Smooth muscle cell (in vitro differentiated cells): ENCODE data around the gene RECQL. TPM values are rescaled to one million over a fixed set of nuclear protein-coding genes. Genes with fewer than 3 reads are reported as not detected.

ENCODE experiments used
- DNase-seq: peaks from one replicate; lab custom pipeline; 2025; ENCODE audit not compliant: unreplicated experiment; lab: John Stamatoyannopoulos, UW
- H2AFZ ChIP-seq: fragments of 200-600 bp; sonication (generic); 2 replicates; pipeline ENCODE4 v1.6.0; 2016; ENCODE audit warnings: antibody characterized with exemption, low read depth, mild to moderate bottlenecking
- H3F3A ChIP-seq: fragments of 200-600 bp; sonication (generic); 2 replicates; pipeline ENCODE4 v1.6.0; 2017; ENCODE audit warnings: antibody characterized with exemption, low read depth
- H3K27ac ChIP-seq: fragments of 200-600 bp; sonication (generic); 2 replicates; pipeline ENCODE4 v1.5.1; 2016; ENCODE audit warnings: low read depth, mild to moderate bottlenecking
- H3K27me3 ChIP-seq: fragments of 200-600 bp; sonication (generic); 2 replicates; pipeline ENCODE4 v1.6.1; 2016; ENCODE audit warnings: low read depth, mild to moderate bottlenecking
- H3K36me3 ChIP-seq: fragments of 200-600 bp; sonication (generic); 2 replicates; pipeline ENCODE4 v1.5.1; 2016; ENCODE audit warnings: low read depth
- H3K4me1 ChIP-seq: fragments of 200-600 bp; sonication (generic); 2 replicates; pipeline ENCODE4 v1.5.1; 2016; ENCODE audit warnings: low read depth
- H3K4me2 ChIP-seq: fragments of 200-600 bp; sonication (generic); 2 replicates; pipeline ENCODE4 v1.6.0; 2016; ENCODE audit warnings: mild to moderate bottlenecking
- H3K4me3 ChIP-seq: fragments of 200-600 bp; sonication (generic); 2 replicates; pipeline ENCODE4 v1.5.1; 2016; ENCODE audit warnings: mild to moderate bottlenecking
- H3K79me2 ChIP-seq: fragments of 200-600 bp; sonication (generic); 2 replicates; pipeline ENCODE4 v1.6.0; 2016; ENCODE audit warnings: low read depth, mild to moderate bottlenecking
- H3K9ac ChIP-seq: fragments of 200-600 bp; sonication (generic); 2 replicates; pipeline ENCODE4 v1.6.0; 2016; ENCODE audit warnings: low read depth
- H3K9me3 ChIP-seq: fragments of 200-600 bp; sonication (generic); replicated peaks from 2 replicates; pipeline ENCODE4 v1.5.1; 2016; ENCODE audit warnings: low read depth
- H4K20me1 ChIP-seq: fragments of 200-600 bp; sonication (generic); 2 replicates; pipeline ENCODE4 v1.6.0; 2016; ENCODE audit warnings: low read depth
- WGBS: methylation state at CpG from one replicate; pipeline ENCODE4 v1.1.7; 2016; ENCODE audit warnings: low lambda C conversion rate; 5-methylcytosine and 5-hydroxymethylcytosine counted together
- polyA plus RNA-seq: library from polyadenylated mRNA; unstranded; fragments of >200 nt; fragmentation: Nextera tagmentation; extraction: Ambion mirVana; gene quantifications from 2 replicates; pipeline ENCODE4 v1.2.1, GENCODE V29; 2016
- total RNA-seq: library from RNA; depleted of rRNA; stranded (reverse); fragments of >200 nt; gene quantifications from 2 replicates; pipeline ENCODE4 v1.2.3, GENCODE V29; 2014
- TF ChIP-seq, protein P1 (sequence below): fragments of 200-600 bp; sonication (generic); IDR thresholded peaks from 2 replicates; pipeline ENCODE4 v1.5.1; 2017; ENCODE audit warnings: borderline replicate concordance, mild to moderate bottlenecking, antibody characterized with exemption; ENCODE audit not compliant: insufficient read depth, poor library complexity, severe bottlenecking

Gene RECQL
- total and polyA plus RNA-seq, 2 experiments from 2014 or later = 34.5 to 75.3 TPM

DNA sequence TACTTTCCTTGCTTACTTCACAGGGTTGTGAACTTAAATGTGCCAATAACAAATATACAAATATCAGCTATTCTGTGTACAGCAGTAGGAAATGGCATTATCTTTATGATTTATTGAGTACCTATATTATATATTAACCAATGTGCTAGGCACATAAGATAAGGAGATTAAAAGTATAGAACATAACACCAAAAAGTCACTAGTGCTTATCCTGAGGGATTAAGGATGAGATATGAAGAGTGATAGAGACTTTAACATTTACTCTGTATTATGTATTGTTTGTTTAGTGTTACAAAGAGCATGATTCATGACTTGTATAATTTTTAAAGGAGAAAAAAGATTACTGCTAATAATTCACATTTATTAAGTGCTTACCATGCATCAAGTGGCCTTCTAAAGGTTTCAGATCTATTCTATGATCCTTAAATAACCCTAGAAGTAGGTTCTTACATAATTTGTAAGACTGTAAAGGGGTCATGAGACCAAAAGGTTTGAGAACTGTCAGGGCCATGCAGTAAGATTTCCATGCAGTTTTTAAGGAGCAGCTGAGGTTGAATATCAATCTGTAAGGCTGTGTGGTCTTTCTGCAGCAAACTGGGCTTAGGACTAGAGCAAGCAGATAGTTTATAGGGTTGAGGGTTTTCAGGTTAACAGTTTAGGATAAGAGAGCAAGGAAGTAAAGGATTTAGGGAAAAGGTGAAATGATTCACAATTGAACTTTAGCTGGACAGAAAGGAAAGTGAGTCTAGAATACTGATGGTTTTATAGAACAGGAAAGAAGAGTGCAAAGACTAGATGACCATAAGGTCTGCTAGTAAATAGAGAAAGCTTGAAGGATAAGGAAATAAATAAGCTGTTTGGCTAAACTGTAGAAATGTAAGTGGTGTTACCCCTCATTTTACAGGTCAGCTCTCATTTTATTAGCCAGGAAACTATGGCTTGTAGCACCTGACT lies 57.0 kb downstream of the RECQL start:
- no peaks in the 10 kb centered on the region for H3F3A ChIP-seq
- TF ChIP-seq, protein P1, sequence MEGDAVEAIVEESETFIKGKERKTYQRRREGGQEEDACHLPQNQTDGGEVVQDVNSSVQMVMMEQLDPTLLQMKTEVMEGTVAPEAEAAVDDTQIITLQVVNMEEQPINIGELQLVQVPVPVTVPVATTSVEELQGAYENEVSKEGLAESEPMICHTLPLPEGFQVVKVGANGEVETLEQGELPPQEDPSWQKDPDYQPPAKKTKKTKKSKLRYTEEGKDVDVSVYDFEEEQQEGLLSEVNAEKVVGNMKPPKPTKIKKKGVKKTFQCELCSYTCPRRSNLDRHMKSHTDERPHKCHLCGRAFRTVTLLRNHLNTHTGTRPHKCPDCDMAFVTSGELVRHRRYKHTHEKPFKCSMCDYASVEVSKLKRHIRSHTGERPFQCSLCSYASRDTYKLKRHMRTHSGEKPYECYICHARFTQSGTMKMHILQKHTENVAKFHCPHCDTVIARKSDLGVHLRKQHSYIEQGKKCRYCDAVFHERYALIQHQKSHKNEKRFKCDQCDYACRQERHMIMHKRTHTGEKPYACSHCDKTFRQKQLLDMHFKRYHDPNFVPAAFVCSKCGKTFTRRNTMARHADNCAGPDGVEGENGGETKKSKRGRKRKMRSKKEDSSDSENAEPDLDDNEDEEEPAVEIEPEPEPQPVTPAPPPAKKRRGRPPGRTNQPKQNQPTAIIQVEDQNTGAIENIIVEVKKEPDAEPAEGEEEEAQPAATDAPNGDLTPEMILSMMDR = no peak
- H4K20me1 ChIP-seq = peaks cover 4% of the 10 kb centered on the region
- H3K27me3 ChIP-seq = no peaks in the 10 kb centered on the region
- H3K27ac ChIP-seq = no peak overlapping the region
- peaks cover 12% of the 10 kb centered on the region for H3K79me2 ChIP-seq
- no peaks in the 10 kb centered on the region for H3K36me3 ChIP-seq
- no peaks in the 10 kb centered on the region for H3K4me1 ChIP-seq
- H3K4me2 ChIP-seq = no peak overlapping the region
- DNase-seq = no peak
- H3K9ac ChIP-seq = no peak overlapping the region
- no peaks in the 10 kb centered on the region for H3K9me3 ChIP-seq
- H3K4me3 ChIP-seq = no peak overlapping the region
- H2AFZ ChIP-seq = no peak overlapping the region

DNA sequence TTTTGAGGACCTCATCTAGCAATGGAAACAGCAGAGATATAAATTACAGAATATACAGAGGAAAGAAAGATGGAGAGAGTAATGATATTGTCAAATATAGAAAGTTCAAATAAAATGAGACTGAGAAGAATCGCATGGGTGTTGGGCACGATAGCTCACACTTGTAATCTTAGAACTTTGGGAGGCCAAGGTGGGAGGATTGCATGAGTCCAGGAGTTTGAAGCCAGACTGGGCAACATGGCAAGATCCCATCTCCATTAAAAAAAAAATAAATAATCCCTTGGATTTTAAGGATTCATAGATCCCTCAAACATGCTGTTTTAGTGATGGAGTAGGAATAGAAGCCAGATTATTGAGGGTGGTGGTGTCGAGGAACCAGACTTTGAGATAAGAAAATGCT lies 62.1 kb downstream of the RECQL start:
- Histone ChIP-seq H4K20me1 (peaks cover 4% of the 10 kb centered on the region), H3K27me3 (no peaks in the 10 kb centered on the region), H3K4me1 (peaks cover 9% of the 10 kb centered on the region), H3K4me2 (peak overlapping the region; percentile 84), H3K9me3 (no peaks in the 10 kb centered on the region), H2AFZ (no peak overlapping the region), H3K9ac (no peak overlapping the region), H3K36me3 (no peaks in the 10 kb centered on the region), H3K4me3 (no peak overlapping the region), H3K27ac (no peak overlapping the region), H3K79me2 (peaks cover 26% of the 10 kb centered on the region), H3F3A (no peaks in the 10 kb centered on the region)
- TF ChIP-seq, protein P1 = no peak
- WGBS = 96% methylated on average over 3 of the region's 3 CpGs
- DNase-seq = no peak

DNA sequence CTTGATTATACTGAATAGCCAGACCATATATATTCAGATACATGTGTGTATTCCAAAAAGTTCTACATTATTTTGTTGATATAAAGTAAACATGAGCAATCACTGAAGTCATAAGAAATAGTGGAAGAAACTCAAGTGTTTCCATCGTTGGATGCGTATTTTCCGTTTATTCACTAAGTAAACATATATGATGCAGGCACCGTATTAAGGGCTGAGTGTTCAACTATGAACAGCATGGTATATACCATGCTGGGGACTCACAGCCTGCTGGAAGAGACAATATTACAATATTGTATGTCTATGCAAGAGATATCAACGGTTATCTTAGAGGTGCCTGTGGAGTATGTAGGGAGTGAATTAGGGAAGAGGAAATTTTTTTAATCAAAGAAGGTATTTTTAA lies 62.8 kb downstream of the RECQL start:
- Histone ChIP-seq H3F3A (no peaks in the 10 kb centered on the region), H2AFZ (peak overlapping the region; percentile 91), H3K27ac (peak overlapping the region; percentile 80), H3K79me2 (peaks cover 26% of the 10 kb centered on the region), H3K9ac (no peak overlapping the region), H3K36me3 (no peaks in the 10 kb centered on the region), H3K4me1 (peaks cover 9% of the 10 kb centered on the region), H4K20me1 (no peaks in the 10 kb centered on the region), H3K4me2 (peak overlapping the region; percentile 84), H3K4me3 (peak overlapping the region; percentile 96), H3K27me3 (no peaks in the 10 kb centered on the region), H3K9me3 (no peaks in the 10 kb centered on the region)
- DNase-seq = no peak
- 76% methylated on average over 5 of the region's 5 CpGs for WGBS
- TF ChIP-seq, protein P1 = no peak
